Ishikawa (cell line): ENCODE measurements around the gene HRAS.

ENCODE experiments used
- CEBPB ChIP-seq: IDR thresholded peaks from 2 replicates; pipeline ENCODE4 v1.6.1; 2012
- CREB1 ChIP-seq: IDR thresholded peaks from 2 replicates; pipeline ENCODE4 v1.6.1; 2012; ENCODE audit warnings: low read depth
- EGR1 ChIP-seq: IDR thresholded peaks from 2 replicates; pipeline ENCODE4 v1.6.1; 2012
- EP300 ChIP-seq: IDR thresholded peaks from 2 replicates; pipeline ENCODE4 v1.6.1; 2012; ENCODE audit warnings: borderline replicate concordance
- FOXM1 ChIP-seq: IDR thresholded peaks from 2 replicates; pipeline ENCODE4 v1.6.1; 2012; ENCODE audit warnings: low read depth, borderline replicate concordance
- RAD21 ChIP-seq: IDR thresholded peaks from 2 replicates; pipeline ENCODE4 v1.6.1; 2012; ENCODE audit warnings: low read depth
- TAF1 ChIP-seq: IDR thresholded peaks from 2 replicates; pipeline ENCODE4 v1.6.1; 2012; ENCODE audit warnings: low read depth, mild to moderate bottlenecking
- TCF12 ChIP-seq: IDR thresholded peaks from 2 replicates; pipeline ENCODE4 v1.6.1; 2012; ENCODE audit warnings: low read depth
- YY1 ChIP-seq: IDR thresholded peaks from 2 replicates; pipeline ENCODE4 v1.6.1; 2012; ENCODE audit warnings: low read depth
- ZBTB7A ChIP-seq: IDR thresholded peaks from 2 replicates; pipeline ENCODE4 v1.6.1; 2012; ENCODE audit warnings: low read depth
- TF ChIP-seq, protein P1 (sequence below): IDR thresholded peaks from 2 replicates; pipeline ENCODE4 v1.6.1; 2012; ENCODE audit warnings: low read depth, mild to moderate bottlenecking
- TF ChIP-seq, protein P2 (sequence below): IDR thresholded peaks from 2 replicates; pipeline ENCODE4 v1.6.1; 2012
- TF ChIP-seq, protein P3 (sequence below): IDR thresholded peaks from 2 replicates; pipeline ENCODE4 v1.6.1; 2012

DNA sequence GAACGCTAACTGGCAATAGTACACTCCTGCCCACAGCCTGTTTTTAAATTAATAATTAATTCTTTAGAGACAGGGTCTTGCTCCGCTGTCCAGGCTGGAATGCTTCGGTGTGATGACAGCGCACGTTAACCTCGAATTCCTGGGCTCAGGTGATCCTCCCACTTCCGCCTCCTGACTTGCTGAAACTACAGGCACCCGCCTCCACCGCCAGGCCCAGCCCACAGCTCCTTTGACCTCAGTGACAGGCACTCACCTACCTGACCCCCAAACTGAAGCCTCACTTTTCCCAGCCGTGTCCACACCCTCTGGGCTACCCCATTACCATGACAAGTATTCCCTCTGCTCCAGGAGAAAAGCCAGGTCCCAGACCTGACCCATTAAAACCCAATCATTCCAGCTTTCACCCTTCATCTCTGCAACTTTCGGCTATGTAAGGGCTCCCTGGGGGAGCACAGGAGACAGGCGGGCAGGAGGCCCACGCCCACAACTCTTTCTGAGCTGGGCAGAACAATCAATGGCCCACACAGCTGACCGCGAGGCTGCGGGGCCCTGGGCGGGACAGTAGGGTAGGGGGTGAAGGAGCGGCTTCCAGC lies 24.4 kb upstream of the HRAS start:
- TF ChIP-seq EP300 = no peak
- TF ChIP-seq EGR1 = no peak
- TF ChIP-seq RAD21 = no peak
- no peak for TF ChIP-seq TCF12
- TF ChIP-seq, protein P1, sequence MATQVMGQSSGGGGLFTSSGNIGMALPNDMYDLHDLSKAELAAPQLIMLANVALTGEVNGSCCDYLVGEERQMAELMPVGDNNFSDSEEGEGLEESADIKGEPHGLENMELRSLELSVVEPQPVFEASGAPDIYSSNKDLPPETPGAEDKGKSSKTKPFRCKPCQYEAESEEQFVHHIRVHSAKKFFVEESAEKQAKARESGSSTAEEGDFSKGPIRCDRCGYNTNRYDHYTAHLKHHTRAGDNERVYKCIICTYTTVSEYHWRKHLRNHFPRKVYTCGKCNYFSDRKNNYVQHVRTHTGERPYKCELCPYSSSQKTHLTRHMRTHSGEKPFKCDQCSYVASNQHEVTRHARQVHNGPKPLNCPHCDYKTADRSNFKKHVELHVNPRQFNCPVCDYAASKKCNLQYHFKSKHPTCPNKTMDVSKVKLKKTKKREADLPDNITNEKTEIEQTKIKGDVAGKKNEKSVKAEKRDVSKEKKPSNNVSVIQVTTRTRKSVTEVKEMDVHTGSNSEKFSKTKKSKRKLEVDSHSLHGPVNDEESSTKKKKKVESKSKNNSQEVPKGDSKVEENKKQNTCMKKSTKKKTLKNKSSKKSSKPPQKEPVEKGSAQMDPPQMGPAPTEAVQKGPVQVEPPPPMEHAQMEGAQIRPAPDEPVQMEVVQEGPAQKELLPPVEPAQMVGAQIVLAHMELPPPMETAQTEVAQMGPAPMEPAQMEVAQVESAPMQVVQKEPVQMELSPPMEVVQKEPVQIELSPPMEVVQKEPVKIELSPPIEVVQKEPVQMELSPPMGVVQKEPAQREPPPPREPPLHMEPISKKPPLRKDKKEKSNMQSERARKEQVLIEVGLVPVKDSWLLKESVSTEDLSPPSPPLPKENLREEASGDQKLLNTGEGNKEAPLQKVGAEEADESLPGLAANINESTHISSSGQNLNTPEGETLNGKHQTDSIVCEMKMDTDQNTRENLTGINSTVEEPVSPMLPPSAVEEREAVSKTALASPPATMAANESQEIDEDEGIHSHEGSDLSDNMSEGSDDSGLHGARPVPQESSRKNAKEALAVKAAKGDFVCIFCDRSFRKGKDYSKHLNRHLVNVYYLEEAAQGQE = no peak
- TF ChIP-seq, protein P2, sequence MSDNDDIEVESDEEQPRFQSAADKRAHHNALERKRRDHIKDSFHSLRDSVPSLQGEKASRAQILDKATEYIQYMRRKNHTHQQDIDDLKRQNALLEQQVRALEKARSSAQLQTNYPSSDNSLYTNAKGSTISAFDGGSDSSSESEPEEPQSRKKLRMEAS = no peak
- no peak for TF ChIP-seq TAF1
- no peak for TF ChIP-seq ZBTB7A
- TF ChIP-seq CEBPB = no peak
- TF ChIP-seq FOXM1 = no peak
- no peak for TF ChIP-seq YY1
- TF ChIP-seq CREB1 = no peak
- TF ChIP-seq, protein P3, sequence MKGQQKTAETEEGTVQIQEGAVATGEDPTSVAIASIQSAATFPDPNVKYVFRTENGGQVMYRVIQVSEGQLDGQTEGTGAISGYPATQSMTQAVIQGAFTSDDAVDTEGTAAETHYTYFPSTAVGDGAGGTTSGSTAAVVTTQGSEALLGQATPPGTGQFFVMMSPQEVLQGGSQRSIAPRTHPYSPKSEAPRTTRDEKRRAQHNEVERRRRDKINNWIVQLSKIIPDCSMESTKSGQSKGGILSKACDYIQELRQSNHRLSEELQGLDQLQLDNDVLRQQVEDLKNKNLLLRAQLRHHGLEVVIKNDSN = no peak
